Cardiac muscle cell (in vitro differentiated cells and primary cell): ENCODE measurements around the gene SNCG. TPM values are rescaled to one million over a fixed set of nuclear protein-coding genes. Genes with fewer than 3 reads are reported as not detected.
"Not testable (repeated sequence)": the region's sequence is repeated elsewhere in the genome, so short reads cannot be mapped to it uniquely, and the experiment has no call there.

Experiments used
- DNase-seq, 2 donors: peaks; one replicate each; pipeline versions ENCODE4 v3.0.0 to v3.0.0-alpha.2; 2010 to 2017; ENCODE audit warnings: low read depth in 1 of 2, low spot score in 1 of 2
- H3K27ac ChIP-seq: fragments of 200-600 bp; sonication (generic); 2 replicates; pipeline ENCODE4 v1.5.1; 2016
- H3K27me3 ChIP-seq: fragments of 200-600 bp; sonication (generic); 2 replicates; pipeline ENCODE4 v1.6.0; 2016; ENCODE audit warnings: control low read depth
- H3K36me3 ChIP-seq: fragments of 200-600 bp; sonication (generic); 2 replicates; pipeline ENCODE4 v1.5.1; 2016; ENCODE audit warnings: control low read depth
- H3K4me1 ChIP-seq: fragments of 200-600 bp; sonication (generic); 2 replicates; pipeline ENCODE4 v1.8.1; 2017; ENCODE audit warnings: low read depth, mild to moderate bottlenecking, mixed run types
- H3K4me3 ChIP-seq: fragments of 200-600 bp; sonication (generic); 2 replicates; pipeline ENCODE4 v1.5.1; 2016; ENCODE audit warnings: mild to moderate bottlenecking
- H3K9me3 ChIP-seq: fragments of 200-600 bp; sonication (generic); 2 replicates; pipeline ENCODE4 v1.5.1; 2017; ENCODE audit warnings: low read depth, mild to moderate bottlenecking, control low read depth
- CTCF ChIP-seq: IDR thresholded peaks from 2 replicates; pipeline ENCODE4 v1.5.1; 2012; ENCODE audit warnings: low read depth, mild to moderate bottlenecking, low read length
- polyA plus RNA-seq: library from polyadenylated mRNA; unstranded; fragments of >200 nt; fragmentation: Nextera tagmentation; extraction: Ambion mirVana; gene quantifications from 2 replicates; pipeline ENCODE4 v1.2.1, GENCODE V29; 2016
- total RNA-seq: library from RNA; depleted of rRNA; stranded (reverse); fragments of >200 nt; gene quantifications from 2 replicates; pipeline ENCODE4 v1.2.3, GENCODE V29; 2016

The SNCG gene
- total and polyA plus RNA-seq, 2 experiments from 2014 or later = 4.7 to 7.9 TPM

GRCh38 chr10:86976362-86977056 lies 18.1 kb downstream of the SNCG start:
- peaks cover 16% of the 10 kb centered on the region for H3K4me1 ChIP-seq
- H3K4me3 ChIP-seq = no peak overlapping the region
- H3K27ac ChIP-seq = no peak overlapping the region
- peaks cover 5% of the 10 kb centered on the region for H3K27me3 ChIP-seq
- TF ChIP-seq CTCF = no peak
- no peak for DNase-seq
- no peaks in the 10 kb centered on the region for H3K9me3 ChIP-seq
- no peaks in the 10 kb centered on the region for H3K36me3 ChIP-seq

GRCh38 chr10:86978457-86978856 lies 20.1 kb downstream of the SNCG start:
- not testable (repeated sequence) for DNase-seq, H3K27me3 ChIP-seq, H3K4me3 ChIP-seq, H3K36me3 ChIP-seq, H3K27ac ChIP-seq, H3K9me3 ChIP-seq
- peaks cover 16% of the 10 kb centered on the region for H3K4me1 ChIP-seq

GRCh38 chr10:86979296-86979818 lies 21.0 kb downstream of the SNCG start:
- H3K27me3 ChIP-seq = no peaks in the 10 kb centered on the region
- DNase-seq = no peak
- no peak overlapping the region for H3K4me3 ChIP-seq
- H3K4me1 ChIP-seq = peaks cover 16% of the 10 kb centered on the region
- H3K9me3 ChIP-seq = no peaks in the 10 kb centered on the region
- no peaks in the 10 kb centered on the region for H3K36me3 ChIP-seq
- no peak for TF ChIP-seq CTCF
- peak overlapping the region; percentile 76 for H3K27ac ChIP-seq

GRCh38 chr10:86979977-86980448 lies 21.6 kb downstream of the SNCG start:
- H3K4me3 ChIP-seq = no peak overlapping the region
- peak; percentile 30 to 68 for DNase-seq
- no peaks in the 10 kb centered on the region for H3K27me3 ChIP-seq
- no peaks in the 10 kb centered on the region for H3K9me3 ChIP-seq
- H3K27ac ChIP-seq = peak overlapping the region; percentile 76
- H3K36me3 ChIP-seq = no peaks in the 10 kb centered on the region
- peaks cover 16% of the 10 kb centered on the region for H3K4me1 ChIP-seq
- no peak for TF ChIP-seq CTCF

GRCh38 chr10:86981020-86981419 lies 22.6 kb downstream of the SNCG start:
- H3K27ac ChIP-seq = peak overlapping the region; percentile 76
- DNase-seq = not testable (repeated sequence)

GRCh38 chr10:86981716-86982115 lies 23.3 kb downstream of the SNCG start:
- no peak for TF ChIP-seq CTCF
- H3K36me3 ChIP-seq = no peaks in the 10 kb centered on the region
- no peak overlapping the region for H3K4me3 ChIP-seq
- no peaks in the 10 kb centered on the region for H3K27me3 ChIP-seq
- no peak overlapping the region for H3K27ac ChIP-seq
- no peaks in the 10 kb centered on the region for H3K9me3 ChIP-seq
- peaks cover 16% of the 10 kb centered on the region for H3K4me1 ChIP-seq
- no peak for DNase-seq

More at GRCh38 chr10:86981020-86981419, 22.6 kb downstream of the SNCG start:
- H3K27me3 ChIP-seq, H3K4me3 ChIP-seq, H3K36me3 ChIP-seq, H3K9me3 ChIP-seq: not testable (repeated sequence)
- peaks cover 16% of the 10 kb centered on the region for H3K4me1 ChIP-seq

- DNase-seq, H3K36me3 ChIP-seq, H3K9me3 ChIP-seq, H3K4me3 ChIP-seq, H3K27ac ChIP-seq, H3K27me3 ChIP-seq: not testable (repeated sequence)
- peaks cover 16% of the 10 kb centered on the region for H3K4me1 ChIP-seq
Measured at GRCh38 chr10:86984498-86984897, 26.1 kb downstream of the SNCG start.
